Neural progenitor cell (in vitro differentiated cells): ENCODE results near the gene KRTAP16-1.

Source experiments
- CTCF ChIP-seq: fragments of 200-600 bp; sonication (generic); IDR thresholded peaks from 2 replicates; pipeline ENCODE4 v1.5.1; 2017; ENCODE audit warnings: antibody characterized with exemption, mild to moderate bottlenecking
- EZH2 ChIP-seq: fragments of 200-600 bp; sonication (generic); IDR thresholded peaks from 2 replicates; pipeline ENCODE4 v1.6.1; 2017; ENCODE audit warnings: antibody characterized with exemption, mild to moderate bottlenecking, moderate library complexity
- EZH2phosphoT487 ChIP-seq: fragments of 200-600 bp; sonication (generic); IDR thresholded peaks from 2 replicates; pipeline ENCODE4 v1.6.1; 2017; ENCODE audit warnings: antibody characterized with exemption

- TF ChIP-seq CTCF (no peak), EZH2 (no peak), EZH2phosphoT487 (no peak)
These were observed 17.4 kb upstream of the KRTAP16-1 start for GRCh38 chr17:41326173-41327145.
